ENCODE results near the gene BEND7. TPM values are rescaled to one million over a fixed set of nuclear protein-coding genes. Genes with fewer than 3 reads are reported as not detected.

Gene BEND7
- total RNA-seq, 2 donors from 2014 or later: 10.1 to 44.5 TPM

GRCh38 chr10:13485623-13486022, 43.2 kb downstream of the BEND7 start:
- no peaks in the 10 kb centered on the region for H3K27me3 ChIP-seq (replicated peaks; ENCODE audit: insufficient read depth)
- H3K27ac ChIP-seq: no peak overlapping the region
- no peak for DNase-seq (ENCODE audit: low spot score)
- no peaks in the 10 kb centered on the region for H3K9me3 ChIP-seq
- TF ChIP-seq POLR2A (IDR thresholded peaks at IDR 0.05): no peak
- TF ChIP-seq, protein P1, sequence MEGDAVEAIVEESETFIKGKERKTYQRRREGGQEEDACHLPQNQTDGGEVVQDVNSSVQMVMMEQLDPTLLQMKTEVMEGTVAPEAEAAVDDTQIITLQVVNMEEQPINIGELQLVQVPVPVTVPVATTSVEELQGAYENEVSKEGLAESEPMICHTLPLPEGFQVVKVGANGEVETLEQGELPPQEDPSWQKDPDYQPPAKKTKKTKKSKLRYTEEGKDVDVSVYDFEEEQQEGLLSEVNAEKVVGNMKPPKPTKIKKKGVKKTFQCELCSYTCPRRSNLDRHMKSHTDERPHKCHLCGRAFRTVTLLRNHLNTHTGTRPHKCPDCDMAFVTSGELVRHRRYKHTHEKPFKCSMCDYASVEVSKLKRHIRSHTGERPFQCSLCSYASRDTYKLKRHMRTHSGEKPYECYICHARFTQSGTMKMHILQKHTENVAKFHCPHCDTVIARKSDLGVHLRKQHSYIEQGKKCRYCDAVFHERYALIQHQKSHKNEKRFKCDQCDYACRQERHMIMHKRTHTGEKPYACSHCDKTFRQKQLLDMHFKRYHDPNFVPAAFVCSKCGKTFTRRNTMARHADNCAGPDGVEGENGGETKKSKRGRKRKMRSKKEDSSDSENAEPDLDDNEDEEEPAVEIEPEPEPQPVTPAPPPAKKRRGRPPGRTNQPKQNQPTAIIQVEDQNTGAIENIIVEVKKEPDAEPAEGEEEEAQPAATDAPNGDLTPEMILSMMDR (IDR thresholded peaks at IDR 0.05): peak in 1 of 4 experiments; percentile 13
- no peaks in the 10 kb centered on the region for H3K4me1 ChIP-seq (replicated peaks)
- peaks cover 0 to 4% of the 10 kb centered on the region in 2 donors for H3K36me3 ChIP-seq
- intact Hi-C loops (cut with DNase I): no loop called here
- H3K4me3 ChIP-seq: no peak overlapping the region
- 95% methylated on average over 1 of the region's 1 CpG for WGBS

GRCh38 chr10:13483951-13484350, 44.9 kb downstream of the BEND7 start:
- intact Hi-C loops (cut with DNase I): no loop called here
- peak; percentile 18 for DNase-seq (ENCODE audit: low spot score)
- 61% methylated on average over 9 of the region's 9 CpGs for WGBS

GRCh38 chr10:13483073-13483472, 45.7 kb downstream of the BEND7 start:
- no peak overlapping the region for H3K4me3 ChIP-seq
- no peaks in the 10 kb centered on the region for H3K27me3 ChIP-seq (replicated peaks; ENCODE audit: insufficient read depth)
- intact Hi-C loops (cut with DNase I): no loop called here
- H3K36me3 ChIP-seq: no peaks in the 10 kb centered on the region
- no peak overlapping the region for H3K27ac ChIP-seq
- WGBS: 89% methylated on average over 3 of the region's 3 CpGs
- TF ChIP-seq, protein P1 (IDR thresholded peaks at IDR 0.05): no peak
- no peak for TF ChIP-seq POLR2AphosphoS5 (IDR thresholded peaks at IDR 0.05)
- TF ChIP-seq POLR2A (IDR thresholded peaks at IDR 0.05): no peak
- H3K4me1 ChIP-seq (replicated peaks): no peaks in the 10 kb centered on the region
- DNase-seq (ENCODE audit: low spot score): no peak
- no peaks in the 10 kb centered on the region for H3K9me3 ChIP-seq

More at GRCh38 chr10:13483951-13484350, 44.9 kb downstream of the BEND7 start:
- TF ChIP-seq POLR2AphosphoS5 (IDR thresholded peaks at IDR 0.05) (peak; percentile 15), POLR2A (IDR thresholded peaks at IDR 0.05) (no peak)
- TF ChIP-seq, protein P1 (IDR thresholded peaks at IDR 0.05): no peak
- H3K27me3 ChIP-seq (replicated peaks; ENCODE audit: insufficient read depth): no peaks in the 10 kb centered on the region
- H3K4me3 ChIP-seq: no peak overlapping the region
- no peaks in the 10 kb centered on the region for H3K36me3 ChIP-seq
- no peak overlapping the region for H3K27ac ChIP-seq
- H3K4me1 ChIP-seq (replicated peaks): no peaks in the 10 kb centered on the region
- H3K9me3 ChIP-seq: no peaks in the 10 kb centered on the region

- Histone ChIP-seq H3K36me3 (no peaks in the 10 kb centered on the region), H3K27ac (no peak overlapping the region), H3K9me3 (no peaks in the 10 kb centered on the region), H3K4me3 (no peak overlapping the region), H3K27me3 (replicated peaks; ENCODE audit: insufficient read depth) (no peaks in the 10 kb centered on the region), H3K4me1 (replicated peaks) (no peaks in the 10 kb centered on the region)
- TF ChIP-seq POLR2AphosphoS5 (IDR thresholded peaks at IDR 0.05) (no peak), POLR2A (IDR thresholded peaks at IDR 0.05) (no peak)
- TF ChIP-seq, protein P1 (IDR thresholded peaks at IDR 0.05): no peak
- WGBS: 89% methylated on average over 10 of the region's 10 CpGs
- DNase-seq (ENCODE audit: low spot score): no peak
- intact Hi-C loops (cut with DNase I): no loop called here
These were observed 47.1 kb downstream of the BEND7 start for GRCh38 chr10:13481690-13482089.

- no peaks in the 10 kb centered on the region for H3K27me3 ChIP-seq (replicated peaks; ENCODE audit: insufficient read depth)
These were observed 53.7 kb downstream of the BEND7 start for GRCh38 chr10:13475124-13475523.

More at GRCh38 chr10:13475124-13475523, 53.7 kb downstream of the BEND7 start:
- Histone ChIP-seq H3K27ac (no peak overlapping the region), H3K4me3 (no peak overlapping the region), H3K4me1 (replicated peaks) (no peaks in the 10 kb centered on the region), H3K36me3 (no peaks in the 10 kb centered on the region), H3K9me3 (no peaks in the 10 kb centered on the region)
- TF ChIP-seq, protein P1 (IDR thresholded peaks at IDR 0.05): no peak
- TF ChIP-seq POLR2A (IDR thresholded peaks at IDR 0.05) (no peak), POLR2AphosphoS5 (IDR thresholded peaks at IDR 0.05) (no peak)
- intact Hi-C loops (cut with DNase I): no loop called here
- DNase-seq (ENCODE audit: low spot score): no peak
